Stimulated activated CD4-positive, alpha-beta T cell treated with anti-CD3 and anti-CD28 coated beads, TNF-alpha, amount 100 ng/mL, for 1 hour (primary cell): ENCODE results near the gene FTCDNL1.

Source experiments
- DNase-seq, 3 donors: peaks; one replicate each; pipeline ENCODE4 v3.0.0-alpha.2; 2020; ENCODE audit warnings: low read depth in 3 of 3, low spot score in 1 of 3

The FTCDNL1 gene

GRCh38 chr2:199743415-199744120, 107.4 kb downstream of the FTCDNL1 start:
- no peak for DNase-seq

GRCh38 chr2:199742884-199743283, 108.1 kb downstream of the FTCDNL1 start:
- DNase-seq: no peak

GRCh38 chr2:199740111-199740428, 110.9 kb downstream of the FTCDNL1 start:
- no peak for DNase-seq

- DNase-seq: peak; percentile 6 to 62 (median 25)
Measured at GRCh38 chr2:199739413-199740110, 111.4 kb downstream of the FTCDNL1 start.

GRCh38 chr2:199738727-199739412, 112.1 kb downstream of the FTCDNL1 start:
- DNase-seq: no peak

- DNase-seq: no peak
Measured at GRCh38 chr2:199734651-199735050, 116.3 kb downstream of the FTCDNL1 start.

- no peak for DNase-seq
Measured at GRCh38 chr2:199734011-199734410, 117.0 kb downstream of the FTCDNL1 start.

- DNase-seq: no peak
Measured at GRCh38 chr2:199727801-199728200, 123.2 kb downstream of the FTCDNL1 start.

- no peak for DNase-seq
Measured at GRCh38 chr2:199727306-199727705, 123.7 kb downstream of the FTCDNL1 start.

GRCh38 chr2:199718074-199718473, 132.9 kb downstream of the FTCDNL1 start:
- DNase-seq: no peak

- no peak for DNase-seq
Measured at GRCh38 chr2:199717587-199717907, 133.4 kb downstream of the FTCDNL1 start.

- no peak for DNase-seq
Measured at GRCh38 chr2:199716807-199717586, 134.0 kb downstream of the FTCDNL1 start.

- DNase-seq: no peak
Measured at GRCh38 chr2:199713746-199714145, 137.2 kb downstream of the FTCDNL1 start.

GRCh38 chr2:199710551-199710950, 140.4 kb downstream of the FTCDNL1 start:
- no peak for DNase-seq
